Measurements from ENCODE around the gene MYL6B. TPM values are rescaled to one million over a fixed set of nuclear protein-coding genes. Genes with fewer than 3 reads are reported as not detected.

The MYL6B gene
- total and polyA plus RNA-seq, 8 donors = 6.7 to 65.9 (median 16.5) TPM

DNA sequence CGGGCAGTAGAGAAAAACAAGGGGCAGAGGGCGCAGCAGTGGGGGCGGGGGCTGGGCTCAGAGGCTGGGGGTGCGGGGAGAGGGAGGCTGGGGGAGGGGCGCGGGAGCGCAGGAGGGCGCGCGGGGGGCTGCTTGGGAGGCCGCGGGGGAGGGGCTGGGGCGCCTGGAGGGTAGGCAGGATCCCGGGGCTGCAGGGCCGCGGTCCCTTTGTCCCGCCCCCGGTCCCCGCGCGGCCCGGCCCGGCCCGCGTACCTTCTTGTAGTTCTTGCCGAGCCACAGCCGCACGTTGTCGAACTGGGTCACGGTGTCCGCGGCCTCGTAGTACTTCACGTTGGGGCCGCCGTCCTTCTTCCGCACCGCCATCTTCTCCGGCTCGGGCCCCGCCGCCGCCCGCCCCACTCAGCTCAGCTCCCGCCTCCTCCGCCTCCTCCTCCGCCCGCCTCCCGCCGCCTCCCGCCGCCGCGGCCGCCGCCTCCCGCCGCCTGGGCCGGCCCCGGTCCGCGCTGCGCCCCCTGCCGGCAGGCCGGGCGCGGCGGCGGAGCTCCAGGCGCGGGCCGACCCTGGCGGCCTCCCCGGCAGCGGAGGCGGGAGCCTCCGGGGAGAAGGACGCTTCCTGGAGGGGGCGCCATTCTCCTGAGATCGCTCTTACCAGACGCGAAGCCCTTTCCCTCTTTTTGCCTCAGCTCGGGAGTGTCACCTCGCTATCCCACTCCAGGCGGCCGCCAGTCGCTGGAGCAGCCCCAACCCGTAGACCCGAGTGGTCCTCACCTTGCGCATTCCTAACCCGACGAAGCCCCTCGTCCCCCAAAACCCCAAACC lies 36.9 kb downstream of the MYL6B start, which contains the start of gene SMARCC2:
TSS of gene SMARCC2 (minus strand) at position 385 of the 819 bp plus-strand sequence. CDS start at position 363, 22 bp downstream.
- H3K27me3 ChIP-seq = no peaks in the 10 kb centered on the region
- H3K9me3 ChIP-seq = no peaks in the 10 kb centered on the region
- WGBS, 2 donors = 1 to 2% methylated on average over 12 to 93 of the region's 93 CpGs
- TF ChIP-seq CTCF (IDR thresholded peaks at IDR 0.05) = peak; percentile 37 to 62 (median 58)
- intact Hi-C loops (cut with DNase I) = loop anchor here in 2 of 3 donors (2.0 to 5.0 kb wide), 2 partner anchors 63 to 67 kb away; no protein-coding TSS in a partner anchor
- ATAC-seq = peak; percentile 82 to 93 (median 87)
- DNase-seq = peak; percentile 87 to 95 (median 92)
- no peak for FAIRE-seq
- H3K4me3 ChIP-seq = peak within 1 kb of the TSS; percentile 69 to 91 (median 78)
- peak within 1 kb of the TSS; percentile 79 to 96 (median 90) for H3K27ac ChIP-seq
- peaks cover 0 to 11% (median 3%) of the 10 kb centered on the region in 3 donors for H3K36me3 ChIP-seq
- H3K4me1 ChIP-seq = peaks cover 5 to 12% (median 10%) of the 10 kb centered on the region in 3 donors

DNA sequence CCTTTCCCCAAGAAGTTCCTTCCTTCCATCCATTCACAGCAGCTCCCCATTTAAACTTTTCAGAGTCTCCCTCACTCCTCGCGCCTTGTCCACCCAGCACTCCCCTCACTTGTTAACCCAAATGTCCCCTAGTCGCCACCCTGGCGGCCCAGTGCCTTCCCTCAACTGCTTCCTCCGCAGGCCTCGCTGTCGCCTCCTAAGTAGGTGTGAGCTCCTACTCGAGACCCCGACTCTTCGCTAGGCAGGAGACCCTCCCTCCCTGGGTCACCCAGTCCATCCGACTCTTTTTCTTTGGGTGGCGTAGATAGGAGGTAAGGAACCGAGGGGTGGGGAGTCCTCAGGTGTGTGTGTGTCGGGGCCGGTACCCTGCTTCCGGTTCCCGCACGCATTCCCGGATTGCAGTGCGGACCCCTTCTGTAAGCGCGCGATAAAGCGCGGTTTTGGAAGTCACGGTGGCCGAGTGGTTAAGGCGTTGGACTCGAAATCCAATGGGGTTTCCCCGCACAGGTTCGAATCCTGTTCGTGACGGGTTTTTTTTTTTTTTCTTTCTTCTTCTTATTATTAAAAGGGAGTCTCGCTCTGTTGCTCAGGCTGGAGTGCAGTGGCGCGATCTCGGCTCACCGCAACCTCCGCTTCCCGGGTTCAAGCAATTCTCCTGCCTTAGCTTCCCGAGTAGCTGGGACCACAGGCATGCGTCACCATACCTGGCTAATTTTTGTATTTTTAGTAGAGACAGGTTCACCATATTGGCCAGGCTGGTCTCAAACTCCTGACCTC lies 37.7 kb downstream of the MYL6B start:
- H3K36me3 ChIP-seq = peaks cover 0 to 3% (median 3%) of the 10 kb centered on the region in 3 donors
- FAIRE-seq (no peak), ATAC-seq (peak; percentile 66 to 86 (median 78)), DNase-seq (peak; percentile 77 to 96 (median 90))
- TF ChIP-seq CTCF (IDR thresholded peaks at IDR 0.05) = no peak
- intact Hi-C loops (cut with DNase I) = loop anchor here in 2 of 3 donors (2.0 to 10.0 kb wide), 3 partner anchors 63 to 68 kb away; partner anchors contain the start of gene ANKRD52 (in 1 of the 2)
- H3K4me3 ChIP-seq = peak overlapping the region; percentile 29 to 86 (median 60)
- H3K4me1 ChIP-seq = peaks cover 5 to 12% (median 10%) of the 10 kb centered on the region in 3 donors
- H3K27me3 ChIP-seq = no peaks in the 10 kb centered on the region
- WGBS, 2 donors = 1 to 2% methylated on average over 42 of the region's 42 CpGs
- H3K27ac ChIP-seq = peak overlapping the region; percentile 79 to 96 (median 90)
- H3K9me3 ChIP-seq = no peaks in the 10 kb centered on the region

- Histone ChIP-seq H3K9me3 (no peaks in the 10 kb centered on the region), H3K4me3 (peak overlapping the region in 3 of 4 donors; percentile 29 to 86 (median 71)), H3K36me3 (peaks cover 0 to 3% (median 0%) of the 10 kb centered on the region in 3 donors), H3K4me1 (peaks cover 5 to 12% (median 10%) of the 10 kb centered on the region in 3 donors), H3K27me3 (no peaks in the 10 kb centered on the region), H3K27ac (peak overlapping the region; percentile 79 to 96 (median 90))
- ATAC-seq = no peak
- no peak for FAIRE-seq
- 17 to 20% methylated on average over 9 of the region's 9 CpGs for WGBS, 2 donors
- intact Hi-C loops (cut with DNase I) = loop anchor here in 1 of 3 donors (10.0 kb wide), 1 partner anchor 64 kb away; the partner anchor contains the start of gene ANKRD52
- DNase-seq = no peak
- TF ChIP-seq CTCF (IDR thresholded peaks at IDR 0.05) = no peak
Observed at GRCh38 chr12:56190695-56191155, 38.3 kb downstream of the MYL6B start.

DNA sequence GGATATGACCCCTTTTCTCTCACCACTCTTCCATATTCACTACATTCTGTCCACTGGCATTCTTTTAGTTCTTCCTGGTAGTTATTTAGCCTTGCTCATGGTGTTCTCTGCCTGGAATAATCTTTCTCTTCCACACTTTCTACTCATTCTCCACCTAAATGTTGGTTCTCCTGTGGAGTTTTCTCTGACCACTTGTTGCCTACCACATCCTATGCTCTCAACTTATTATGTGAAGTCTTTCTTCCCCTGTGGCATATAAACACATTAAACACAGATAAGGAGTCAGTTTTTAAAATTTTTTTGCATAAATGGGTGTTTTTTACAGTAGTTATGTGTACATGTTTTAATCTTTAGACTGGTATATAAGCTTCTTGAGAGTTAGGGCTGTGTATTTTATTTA lies 40.2 kb downstream of the MYL6B start:
- H3K36me3 ChIP-seq = no peaks in the 10 kb centered on the region
- H3K27ac ChIP-seq = no peak overlapping the region
- no peaks in the 10 kb centered on the region for H3K27me3 ChIP-seq
- no peak for FAIRE-seq
- H3K4me3 ChIP-seq = no peak overlapping the region
- intact Hi-C loops (cut with DNase I) = loop anchor here in 1 of 3 donors (10.0 kb wide), 1 partner anchor 62 kb away; the partner anchor contains the start of gene ANKRD52
- no peak for DNase-seq
- TF ChIP-seq CTCF (IDR thresholded peaks at IDR 0.05) = no peak
- H3K9me3 ChIP-seq = no peaks in the 10 kb centered on the region
- peaks cover 5 to 7% (median 7%) of the 10 kb centered on the region in 3 donors for H3K4me1 ChIP-seq
- no peak for ATAC-seq
